Measurements from ENCODE around the gene OLFML3. TPM values are rescaled to one million over a fixed set of nuclear protein-coding genes. Genes with fewer than 3 reads are reported as not detected.

The OLFML3 gene
- total RNA-seq, 6 donors from 2014 or later, result 11.5 to 59.9 (median 36.6) TPM

GRCh38 chr1:113963281-113963906 lies 15.9 kb upstream of the OLFML3 start:
- no peaks in the 10 kb centered on the region for H3K9me3 ChIP-seq
- no peaks in the 10 kb centered on the region for H3K4me1 ChIP-seq
- DNase-seq (peak in 1 of 2 donors; percentile 81), ATAC-seq (ENCODE audit: low FRiP score in 2 of 2) (no peak)
- no peak overlapping the region for H3K27ac ChIP-seq
- H3K27me3 ChIP-seq, result no peaks in the 10 kb centered on the region
- no peak overlapping the region for H3K4me3 ChIP-seq
- peaks cover 10 to 85% (median 52%) of the 10 kb centered on the region in 4 donors for H3K36me3 ChIP-seq
- WGBS, 2 donors, result 90 to 92% methylated on average over 12 of the region's 12 CpGs
- TF ChIP-seq EP300 (IDR thresholded peaks at IDR 0.05) (no peak), CTCF (IDR thresholded peaks at IDR 0.05) (no peak), POLR2AphosphoS5 (IDR thresholded peaks at IDR 0.05) (no peak), POLR2A (IDR thresholded peaks at IDR 0.05) (no peak)

GRCh38 chr1:113965703-113966412 lies 13.4 kb upstream of the OLFML3 start:
- Histone ChIP-seq H3K27ac (no peak overlapping the region), H3K36me3 (peaks cover 31 to 95% (median 69%) of the 10 kb centered on the region in 4 donors), H3K4me3 (no peak overlapping the region), H3K4me1 (no peaks in the 10 kb centered on the region), H3K9me3 (no peaks in the 10 kb centered on the region), H3K27me3 (no peaks in the 10 kb centered on the region)
- ATAC-seq (ENCODE audit: low FRiP score in 2 of 2), result peak; percentile 65 to 89
- TF ChIP-seq EP300 (IDR thresholded peaks at IDR 0.05), result no peak
- no peak for TF ChIP-seq POLR2AphosphoS5 (IDR thresholded peaks at IDR 0.05)
- no peak for TF ChIP-seq CTCF (IDR thresholded peaks at IDR 0.05)
- no peak for TF ChIP-seq POLR2A (IDR thresholded peaks at IDR 0.05)
- 80 to 90% methylated on average over 4 of the region's 4 CpGs for WGBS, 2 donors
- DNase-seq, result no peak

GRCh38 chr1:113972954-113973353 lies 6.3 kb upstream of the OLFML3 start:
- DNase-seq (peak in 1 of 2 donors; percentile 52), ATAC-seq (ENCODE audit: low FRiP score in 2 of 2) (peak in 1 of 2 donors; percentile 27)
- WGBS, 2 donors, result 85 to 92% methylated on average over 9 of the region's 9 CpGs
- Histone ChIP-seq H3K36me3 (peaks cover 36 to 63% (median 53%) of the 10 kb centered on the region in 4 donors), H3K27me3 (no peaks in the 10 kb centered on the region), H3K4me3 (no peak overlapping the region), H3K27ac (peak overlapping the region in 1 of 4 donors; percentile 1), H3K4me1 (peaks cover 16 to 34% (median 26%) of the 10 kb centered on the region in 4 donors), H3K9me3 (no peaks in the 10 kb centered on the region)
- TF ChIP-seq EP300 (IDR thresholded peaks at IDR 0.05) (no peak), POLR2AphosphoS5 (IDR thresholded peaks at IDR 0.05) (no peak), POLR2A (IDR thresholded peaks at IDR 0.05) (no peak), CTCF (IDR thresholded peaks at IDR 0.05) (no peak)

- no peak for DNase-seq
- H3K4me3 ChIP-seq, result no peak overlapping the region
- H3K27ac ChIP-seq, result peak overlapping the region in 2 of 4 donors; percentile 12 to 44
- no peaks in the 10 kb centered on the region for H3K9me3 ChIP-seq
- H3K36me3 ChIP-seq, result peaks cover 14 to 39% (median 30%) of the 10 kb centered on the region in 4 donors
- H3K4me1 ChIP-seq, result peaks cover 26 to 50% (median 40%) of the 10 kb centered on the region in 4 donors
- no peak for TF ChIP-seq POLR2AphosphoS5 (IDR thresholded peaks at IDR 0.05)
- TF ChIP-seq EP300 (IDR thresholded peaks at IDR 0.05), result no peak
- TF ChIP-seq CTCF (IDR thresholded peaks at IDR 0.05), result no peak
- TF ChIP-seq POLR2A (IDR thresholded peaks at IDR 0.05), result no peak
- no peaks in the 10 kb centered on the region for H3K27me3 ChIP-seq
- no peak for ATAC-seq (ENCODE audit: low FRiP score in 2 of 2)
- 48% methylated on average over 4 of the region's 4 CpGs for WGBS, 2 donors
Observed at GRCh38 chr1:113975211-113975895, 3.9 kb upstream of the OLFML3 start.
